GM18520 (cell line): ENCODE results near the gene CFAP97.

Experiments
- ATAC-seq: cut with Tn5 transposase; IDR thresholded peaks from one replicate; pipeline ENCODE4 v1.9.1; 2021; ENCODE audit not compliant: unreplicated experiment

The CFAP97 gene

DNA sequence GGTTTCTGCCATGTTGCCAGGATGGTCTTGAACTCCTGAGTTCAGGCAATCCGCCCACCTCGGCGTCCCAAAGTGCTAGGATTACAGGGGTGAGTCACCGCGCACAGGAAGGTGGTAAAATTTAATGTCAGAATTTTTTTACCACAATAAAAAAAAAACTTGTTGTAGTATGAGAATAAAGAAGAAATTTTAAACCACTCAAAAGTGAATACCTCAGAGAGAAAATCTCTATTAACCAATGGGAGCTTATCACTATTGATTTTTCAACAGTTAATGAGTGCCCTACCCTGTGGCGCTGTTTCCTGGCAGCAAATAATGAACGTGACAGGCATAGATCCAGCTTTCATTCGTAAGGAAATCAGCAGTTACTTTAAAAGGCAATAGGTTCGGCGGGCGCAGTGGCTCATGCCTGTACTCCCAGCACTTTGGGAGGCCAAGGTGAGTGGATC lies 93.4 kb downstream of the CFAP97 start:
- no peak for ATAC-seq

DNA sequence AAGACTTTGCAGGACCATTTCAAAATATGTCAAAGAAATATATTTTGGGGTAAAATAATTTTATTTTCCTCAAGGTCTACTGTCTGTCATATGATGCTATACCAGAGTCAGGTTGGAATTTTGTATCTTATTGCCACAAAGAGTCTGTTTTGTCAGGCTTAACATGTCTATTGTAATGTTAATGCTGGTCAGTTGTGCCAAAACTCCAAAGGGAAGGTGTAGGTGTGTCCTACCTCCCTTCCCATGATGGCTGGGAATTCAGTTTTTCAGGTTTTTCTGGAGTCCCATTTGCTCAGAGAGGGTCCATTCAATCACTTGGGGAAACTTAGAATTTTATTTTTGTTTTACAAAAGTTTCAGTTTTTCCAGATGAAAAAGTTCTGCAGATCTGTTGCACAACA lies 94.1 kb downstream of the CFAP97 start:
- no peak for ATAC-seq
